NCI-H146 (cell line): Measurements from ENCODE around the gene PLPPR3.
"Not testable (repeated sequence)": the region's sequence is repeated elsewhere in the genome, so short reads cannot be mapped to it uniquely, and the experiment has no call there.

Source experiments
- DNase-seq: peaks from one replicate; lab custom pipeline; 2025; lab: John Stamatoyannopoulos, UW

PLPPR3 gene

GRCh38 chr19:827314-827709, 5.6 kb upstream of the PLPPR3 start:
- DNase-seq, result no peak

GRCh38 chr19:825897-826644, 4.3 kb upstream of the PLPPR3 start:
- DNase-seq, result no peak

DNA sequence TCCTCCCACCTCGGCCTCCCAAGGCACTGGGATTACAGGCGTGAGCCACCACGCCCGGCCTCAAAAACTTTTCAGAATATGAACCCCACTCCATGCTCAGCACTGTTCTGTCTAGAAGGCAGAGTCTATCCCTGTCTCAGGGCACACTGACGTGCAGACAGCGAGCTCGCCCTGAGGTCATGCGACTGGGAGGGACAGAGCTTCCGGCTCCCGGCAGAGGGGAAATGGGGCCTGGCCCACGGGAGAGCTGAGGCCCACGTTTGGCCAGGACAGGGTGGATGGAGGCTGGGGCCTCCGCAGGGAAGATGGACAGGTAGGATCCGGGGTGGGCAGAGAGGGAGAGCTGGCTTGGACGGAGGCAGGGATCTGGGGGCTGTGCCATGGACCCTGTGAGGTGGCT, 3.1 kb upstream of the PLPPR3 start:
- no peak for DNase-seq

- DNase-seq, result no peak
Measured at GRCh38 chr19:823565-824121, 1.9 kb upstream of the PLPPR3 start.

DNA sequence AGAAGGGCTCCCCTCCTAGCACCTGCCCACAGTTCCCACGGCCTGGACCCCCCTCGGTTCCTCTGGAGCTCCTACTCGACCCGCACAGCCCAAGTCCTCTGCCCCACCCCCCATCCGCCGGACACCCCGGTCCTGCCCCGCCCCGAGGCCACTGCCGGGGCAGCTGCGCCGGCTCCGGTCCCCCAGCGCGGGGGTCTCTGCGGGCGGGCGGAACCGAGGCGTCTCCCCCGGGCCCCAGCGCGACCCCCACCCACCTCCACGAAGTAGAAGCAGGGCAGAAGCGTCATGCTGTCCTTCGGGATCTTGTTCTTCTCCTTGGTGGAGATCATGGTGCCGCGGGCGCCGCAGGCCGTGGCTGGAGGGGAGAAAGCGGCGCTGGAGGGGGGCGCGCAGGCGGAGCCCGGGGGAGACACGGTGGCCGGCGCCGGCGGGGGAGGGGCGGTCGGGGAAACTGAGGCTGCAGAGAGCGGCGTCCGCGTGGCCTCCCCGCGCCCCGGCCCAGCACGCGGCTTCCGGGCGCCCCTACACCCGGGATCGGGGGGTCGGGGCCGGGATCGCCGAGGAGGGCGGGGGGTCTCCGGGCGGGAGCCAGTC, 427 bp downstream of the PLPPR3 start:
- DNase-seq, result no peak

- DNase-seq, result not testable (repeated sequence)
Measured at GRCh38 chr19:820212-820611, 1.5 kb downstream of the PLPPR3 start.

- no peak for DNase-seq
Measured at GRCh38 chr19:816500-816857, 5.3 kb downstream of the PLPPR3 start.

DNA sequence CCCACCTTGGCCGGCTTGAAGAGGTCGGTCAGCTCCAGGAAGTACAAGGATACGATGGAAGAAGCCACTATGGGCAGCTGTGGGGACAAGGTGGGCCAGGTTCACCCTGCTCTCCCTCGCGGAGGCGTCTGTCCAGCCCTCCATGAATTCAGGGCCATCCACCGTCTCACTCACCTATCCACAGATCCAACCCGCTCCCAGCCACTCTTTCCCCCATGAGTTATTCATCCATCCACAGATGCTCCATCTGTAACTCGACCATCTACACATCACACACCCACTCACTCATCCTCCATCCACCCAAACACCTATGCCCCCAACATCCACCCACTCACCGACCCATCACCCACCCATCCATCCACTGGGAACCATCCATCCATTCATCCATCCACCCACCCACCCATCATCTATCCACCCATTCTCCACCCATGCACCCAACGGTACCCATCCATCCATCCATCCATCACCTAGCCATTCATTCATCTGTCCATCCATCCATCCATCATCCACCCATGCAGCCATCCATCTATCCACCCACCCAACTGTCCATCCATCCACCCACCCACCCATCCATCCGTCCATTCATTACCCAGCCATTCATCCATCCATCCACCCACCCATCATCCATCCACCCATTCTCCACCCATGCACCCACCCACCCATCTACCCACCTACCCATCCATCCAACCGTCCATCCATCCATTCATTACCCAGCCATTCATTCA, 5.8 kb downstream of the PLPPR3 start:
- no peak for DNase-seq

DNA sequence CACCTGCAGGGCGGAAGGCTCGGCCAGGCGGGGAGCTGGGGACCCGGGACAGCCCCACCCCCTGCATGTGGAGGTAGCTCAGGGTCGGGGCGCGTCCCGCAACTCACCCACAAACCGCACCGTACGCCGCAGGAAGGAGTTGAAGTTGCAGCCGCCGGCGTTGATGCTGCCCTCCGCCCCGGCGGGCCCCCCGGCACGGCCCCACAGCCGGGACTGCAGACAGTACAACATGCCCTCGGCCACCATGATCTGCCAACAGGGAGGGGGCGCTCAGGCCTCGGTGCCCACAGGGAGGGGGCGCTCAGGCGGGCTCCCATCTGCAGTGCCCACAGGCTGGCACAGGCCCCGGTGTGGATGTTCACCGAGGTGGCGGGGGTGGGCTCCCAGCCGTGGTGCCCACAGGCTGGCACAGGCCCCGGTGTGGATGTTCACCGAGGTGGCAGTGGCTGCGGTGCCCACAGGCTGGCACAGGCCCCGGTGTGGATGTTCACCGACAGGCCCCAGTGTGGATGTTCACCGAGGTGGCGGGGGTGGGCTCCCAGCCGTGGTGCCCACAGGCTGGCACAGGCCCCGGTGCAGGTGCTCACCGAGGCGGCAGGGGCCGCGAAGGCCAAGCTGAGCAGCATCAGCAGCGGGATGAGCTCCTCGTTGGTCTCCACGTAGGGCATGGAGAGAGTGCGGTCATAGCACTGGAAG, 6.5 kb downstream of the PLPPR3 start:
- no peak for DNase-seq

- DNase-seq, result no peak
Measured at GRCh38 chr19:814152-815078, 7.3 kb downstream of the PLPPR3 start.

- no peak for DNase-seq
Measured at GRCh38 chr19:813219-814151, 8.3 kb downstream of the PLPPR3 start.

DNA sequence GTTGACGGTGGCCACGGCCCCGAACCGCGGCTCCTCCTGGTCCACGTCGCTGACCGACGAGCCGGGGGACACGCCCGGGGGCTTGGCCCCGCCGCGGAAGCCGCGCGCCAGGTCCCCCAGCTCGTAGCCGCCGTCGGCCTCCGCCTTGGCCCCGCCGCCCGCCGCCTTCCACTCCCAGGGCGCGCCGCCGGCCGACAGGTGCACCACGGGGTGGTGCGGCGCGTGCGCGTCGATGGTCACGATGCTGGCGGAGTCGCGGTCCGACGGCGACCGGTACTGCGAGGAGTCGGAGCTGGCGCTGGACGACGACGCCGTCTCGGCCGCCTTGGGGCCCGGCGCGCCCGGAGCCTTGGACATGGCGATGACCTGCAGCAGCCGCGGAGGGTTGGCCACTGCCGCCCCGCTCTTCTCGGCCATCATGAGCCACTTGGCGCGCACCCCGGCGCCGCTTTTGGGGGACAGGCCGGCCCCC, 9.0 kb downstream of the PLPPR3 start:
- DNase-seq, result no peak

- no peak for DNase-seq
Measured at GRCh38 chr19:812049-812746, 9.6 kb downstream of the PLPPR3 start.

DNA sequence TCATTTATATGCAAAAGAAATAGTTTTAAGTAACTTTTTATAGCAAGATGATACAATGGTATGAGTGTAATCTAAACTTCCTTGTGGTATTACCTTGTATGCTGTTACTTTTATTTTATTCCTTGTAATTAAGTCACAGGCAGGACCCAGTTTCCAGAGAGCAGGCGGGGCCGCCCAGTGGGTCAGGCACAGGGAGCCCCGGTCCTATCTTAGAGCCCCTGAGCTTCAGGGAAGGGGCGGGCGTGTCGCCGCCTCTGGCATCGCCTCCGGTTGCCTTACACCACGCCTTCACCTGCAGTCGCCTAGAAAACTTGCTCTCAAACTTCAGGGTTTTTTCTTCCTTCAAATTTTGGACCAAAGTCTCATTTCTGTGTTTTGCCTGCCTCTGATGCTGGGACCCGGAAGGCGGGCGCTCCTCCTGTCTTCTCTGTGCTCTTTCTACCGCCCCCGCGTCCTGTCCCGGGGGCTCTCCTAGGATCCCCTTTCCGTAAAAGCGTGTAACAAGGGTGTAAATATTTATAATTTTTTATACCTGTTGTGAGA, 10.2 kb downstream of the PLPPR3 start:
- no peak for DNase-seq

DNA sequence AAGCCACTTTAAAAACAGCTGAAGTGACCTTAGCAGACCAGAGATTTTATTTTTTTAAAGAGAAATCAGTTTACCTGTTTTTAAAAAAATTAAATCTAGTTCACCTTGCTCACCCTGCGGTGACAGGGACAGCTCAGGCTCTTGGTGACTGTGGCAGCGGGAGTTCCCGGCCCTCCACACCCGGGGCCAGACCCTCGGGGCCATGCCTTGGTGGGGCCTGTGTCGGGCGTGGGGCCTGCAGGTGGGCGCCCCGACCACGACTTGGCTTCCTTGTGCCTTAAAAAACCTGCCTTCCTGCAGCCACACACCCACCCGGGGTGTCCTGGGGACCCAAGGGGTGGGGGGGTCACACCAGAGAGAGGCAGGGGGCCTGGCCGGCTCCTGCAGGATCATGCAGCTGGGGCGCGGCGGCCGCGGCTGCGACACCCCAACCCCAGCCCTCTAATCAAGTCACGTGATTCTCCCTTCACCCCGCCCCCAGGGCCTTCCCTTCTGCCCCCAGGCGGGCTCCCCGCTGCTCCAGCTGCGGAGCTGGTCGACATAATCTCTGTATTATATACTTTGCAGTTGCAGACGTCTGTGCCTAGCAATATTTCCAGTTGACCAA, 10.8 kb downstream of the PLPPR3 start:
- no peak for DNase-seq

- no peak for DNase-seq
Measured at GRCh38 chr19:810077-810855, 11.5 kb downstream of the PLPPR3 start.

GRCh38 chr19:808423-808775, 13.4 kb downstream of the PLPPR3 start:
- DNase-seq, result no peak
